ENCODE measurements around the gene DNASE2.

DNA sequence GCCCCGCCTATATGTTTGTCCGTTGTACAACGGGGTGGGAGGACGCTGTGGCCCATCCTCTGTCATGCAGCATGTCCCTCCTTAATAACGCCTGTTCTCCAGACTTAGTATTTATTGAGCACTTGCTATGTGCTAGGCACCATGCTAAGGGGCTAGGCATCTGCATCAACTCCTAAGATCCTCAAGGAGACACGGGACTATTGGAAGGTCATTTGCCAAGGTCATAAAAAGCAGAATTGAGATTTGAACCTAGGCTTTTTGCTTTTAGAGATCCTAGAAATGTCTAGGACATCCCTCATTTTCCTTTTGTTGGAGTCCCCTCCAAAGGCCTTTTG is 44.8 kb downstream of the DNASE2 start:
- no peak for TF ChIP-seq KAT7 (CRISPR knock-in tag; IDR thresholded peaks at IDR 0.05; ENCODE audit: borderline replicate concordance)
- TF ChIP-seq, protein P1, sequence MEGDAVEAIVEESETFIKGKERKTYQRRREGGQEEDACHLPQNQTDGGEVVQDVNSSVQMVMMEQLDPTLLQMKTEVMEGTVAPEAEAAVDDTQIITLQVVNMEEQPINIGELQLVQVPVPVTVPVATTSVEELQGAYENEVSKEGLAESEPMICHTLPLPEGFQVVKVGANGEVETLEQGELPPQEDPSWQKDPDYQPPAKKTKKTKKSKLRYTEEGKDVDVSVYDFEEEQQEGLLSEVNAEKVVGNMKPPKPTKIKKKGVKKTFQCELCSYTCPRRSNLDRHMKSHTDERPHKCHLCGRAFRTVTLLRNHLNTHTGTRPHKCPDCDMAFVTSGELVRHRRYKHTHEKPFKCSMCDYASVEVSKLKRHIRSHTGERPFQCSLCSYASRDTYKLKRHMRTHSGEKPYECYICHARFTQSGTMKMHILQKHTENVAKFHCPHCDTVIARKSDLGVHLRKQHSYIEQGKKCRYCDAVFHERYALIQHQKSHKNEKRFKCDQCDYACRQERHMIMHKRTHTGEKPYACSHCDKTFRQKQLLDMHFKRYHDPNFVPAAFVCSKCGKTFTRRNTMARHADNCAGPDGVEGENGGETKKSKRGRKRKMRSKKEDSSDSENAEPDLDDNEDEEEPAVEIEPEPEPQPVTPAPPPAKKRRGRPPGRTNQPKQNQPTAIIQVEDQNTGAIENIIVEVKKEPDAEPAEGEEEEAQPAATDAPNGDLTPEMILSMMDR (IDR thresholded peaks at IDR 0.05): no peak
- no peak for TF ChIP-seq CREM (CRISPR knock-in tag; IDR thresholded peaks at IDR 0.05)
- TF ChIP-seq, protein P2, sequence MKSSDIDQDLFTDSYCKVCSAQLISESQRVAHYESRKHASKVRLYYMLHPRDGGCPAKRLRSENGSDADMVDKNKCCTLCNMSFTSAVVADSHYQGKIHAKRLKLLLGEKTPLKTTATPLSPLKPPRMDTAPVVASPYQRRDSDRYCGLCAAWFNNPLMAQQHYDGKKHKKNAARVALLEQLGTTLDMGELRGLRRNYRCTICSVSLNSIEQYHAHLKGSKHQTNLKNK (CRISPR knock-in tag; IDR thresholded peaks at IDR 0.05): no peak
- no peak for TF ChIP-seq ZNF423 (CRISPR knock-in tag; IDR thresholded peaks at IDR 0.05)
- TF ChIP-seq, protein P3, sequence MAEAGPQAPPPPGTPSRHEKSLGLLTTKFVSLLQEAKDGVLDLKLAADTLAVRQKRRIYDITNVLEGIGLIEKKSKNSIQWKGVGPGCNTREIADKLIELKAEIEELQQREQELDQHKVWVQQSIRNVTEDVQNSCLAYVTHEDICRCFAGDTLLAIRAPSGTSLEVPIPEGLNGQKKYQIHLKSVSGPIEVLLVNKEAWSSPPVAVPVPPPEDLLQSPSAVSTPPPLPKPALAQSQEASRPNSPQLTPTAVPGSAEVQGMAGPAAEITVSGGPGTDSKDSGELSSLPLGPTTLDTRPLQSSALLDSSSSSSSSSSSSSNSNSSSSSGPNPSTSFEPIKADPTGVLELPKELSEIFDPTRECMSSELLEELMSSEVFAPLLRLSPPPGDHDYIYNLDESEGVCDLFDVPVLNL (CRISPR knock-in tag; IDR thresholded peaks at IDR 0.05; ENCODE audit: borderline replicate concordance, low read depth): no peak
- TF ChIP-seq, protein P4, sequence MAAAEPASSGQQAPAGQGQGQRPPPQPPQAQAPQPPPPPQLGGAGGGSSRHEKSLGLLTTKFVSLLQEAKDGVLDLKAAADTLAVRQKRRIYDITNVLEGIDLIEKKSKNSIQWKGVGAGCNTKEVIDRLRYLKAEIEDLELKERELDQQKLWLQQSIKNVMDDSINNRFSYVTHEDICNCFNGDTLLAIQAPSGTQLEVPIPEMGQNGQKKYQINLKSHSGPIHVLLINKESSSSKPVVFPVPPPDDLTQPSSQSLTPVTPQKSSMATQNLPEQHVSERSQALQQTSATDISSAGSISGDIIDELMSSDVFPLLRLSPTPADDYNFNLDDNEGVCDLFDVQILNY (CRISPR knock-in tag; IDR thresholded peaks at IDR 0.05): no peak
- TF ChIP-seq, protein P5, sequence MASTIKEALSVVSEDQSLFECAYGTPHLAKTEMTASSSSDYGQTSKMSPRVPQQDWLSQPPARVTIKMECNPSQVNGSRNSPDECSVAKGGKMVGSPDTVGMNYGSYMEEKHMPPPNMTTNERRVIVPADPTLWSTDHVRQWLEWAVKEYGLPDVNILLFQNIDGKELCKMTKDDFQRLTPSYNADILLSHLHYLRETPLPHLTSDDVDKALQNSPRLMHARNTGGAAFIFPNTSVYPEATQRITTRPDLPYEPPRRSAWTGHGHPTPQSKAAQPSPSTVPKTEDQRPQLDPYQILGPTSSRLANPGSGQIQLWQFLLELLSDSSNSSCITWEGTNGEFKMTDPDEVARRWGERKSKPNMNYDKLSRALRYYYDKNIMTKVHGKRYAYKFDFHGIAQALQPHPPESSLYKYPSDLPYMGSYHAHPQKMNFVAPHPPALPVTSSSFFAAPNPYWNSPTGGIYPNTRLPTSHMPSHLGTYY (CRISPR knock-in tag; IDR thresholded peaks at IDR 0.05): no peak
- no peak for TF ChIP-seq EMX1 (CRISPR knock-in tag; IDR thresholded peaks at IDR 0.05)
- no peak for TF ChIP-seq TEAD1 (CRISPR knock-in tag; IDR thresholded peaks at IDR 0.05)
- no peak for TF ChIP-seq JUN (CRISPR knock-in tag; IDR thresholded peaks at IDR 0.05)
- TF ChIP-seq NR2C2 (CRISPR knock-in tag; IDR thresholded peaks at IDR 0.05): no peak
